ENCODE data around the gene GID8.

Gene GID8

GRCh38 chr20:62902926-62903615, 34.9 kb upstream of the GID8 start:
- in situ Hi-C loops (cut with MboI; ENCODE audit: low sequenced_read_pairs): no loop called here

- in situ Hi-C loops (cut with MboI; ENCODE audit: low sequenced_read_pairs): no loop called here
Measured at GRCh38 chr20:62905536-62906117, 32.3 kb upstream of the GID8 start.

- in situ Hi-C loops (cut with MboI; ENCODE audit: low sequenced_read_pairs): no loop called here
Measured at GRCh38 chr20:62906209-62906608, 31.7 kb upstream of the GID8 start.

- in situ Hi-C loops (cut with MboI; ENCODE audit: low sequenced_read_pairs): no loop called here
Measured at GRCh38 chr20:62906647-62907375, 31.1 kb upstream of the GID8 start.

GRCh38 chr20:62907384-62908317, 30.3 kb upstream of the GID8 start:
- in situ Hi-C loops (cut with MboI; ENCODE audit: low sequenced_read_pairs): no loop called here

GRCh38 chr20:62908971-62909791, 28.8 kb upstream of the GID8 start:
- in situ Hi-C loops (cut with MboI; ENCODE audit: low sequenced_read_pairs): no loop called here

GRCh38 chr20:62910217-62910766, 27.7 kb upstream of the GID8 start:
- in situ Hi-C loops (cut with MboI; ENCODE audit: low sequenced_read_pairs): no loop called here

GRCh38 chr20:62910777-62911497, 27.0 kb upstream of the GID8 start:
- in situ Hi-C loops (cut with MboI; ENCODE audit: low sequenced_read_pairs): no loop called here

- in situ Hi-C loops (cut with MboI; ENCODE audit: low sequenced_read_pairs): no loop called here
Measured at GRCh38 chr20:62911701-62912280, 26.2 kb upstream of the GID8 start.

- in situ Hi-C loops (cut with MboI; ENCODE audit: low sequenced_read_pairs): no loop called here
Measured at GRCh38 chr20:62913043-62913630, 24.8 kb upstream of the GID8 start.

GRCh38 chr20:62914436-62914835, 23.5 kb upstream of the GID8 start:
- in situ Hi-C loops (cut with MboI; ENCODE audit: low sequenced_read_pairs): no loop called here

GRCh38 chr20:62914970-62915457, 22.9 kb upstream of the GID8 start:
- in situ Hi-C loops (cut with MboI; ENCODE audit: low sequenced_read_pairs): no loop called here

- in situ Hi-C loops (cut with MboI; ENCODE audit: low sequenced_read_pairs): no loop called here
Measured at GRCh38 chr20:62916703-62917476, 21.1 kb upstream of the GID8 start.

GRCh38 chr20:62917720-62918119, 20.2 kb upstream of the GID8 start:
- in situ Hi-C loops (cut with MboI; ENCODE audit: low sequenced_read_pairs): no loop called here

- in situ Hi-C loops (cut with MboI; ENCODE audit: low sequenced_read_pairs): no loop called here
Measured at GRCh38 chr20:62918147-62918546, 19.8 kb upstream of the GID8 start.

GRCh38 chr20:62918831-62919230, 19.1 kb upstream of the GID8 start:
- in situ Hi-C loops (cut with MboI; ENCODE audit: low sequenced_read_pairs): no loop called here

- in situ Hi-C loops (cut with MboI; ENCODE audit: low sequenced_read_pairs): no loop called here
Measured at GRCh38 chr20:62920039-62920645, 17.8 kb upstream of the GID8 start.
